Stimulated activated CD8-positive, alpha-beta memory T cell treated with anti-CD3 and anti-CD28 coated beads, Interleukin-7, amount 100 ng/mL, for 48 hours (primary cell): ENCODE results near the gene HTRA1.

Experiments used
- DNase-seq, 2 donors: peaks; one replicate each; pipeline ENCODE4 v3.0.0-alpha.2; 2020; ENCODE audit warnings: low read depth in 1 of 2; ENCODE audit errors: extremely low read depth in 1 of 2

Gene HTRA1

DNA sequence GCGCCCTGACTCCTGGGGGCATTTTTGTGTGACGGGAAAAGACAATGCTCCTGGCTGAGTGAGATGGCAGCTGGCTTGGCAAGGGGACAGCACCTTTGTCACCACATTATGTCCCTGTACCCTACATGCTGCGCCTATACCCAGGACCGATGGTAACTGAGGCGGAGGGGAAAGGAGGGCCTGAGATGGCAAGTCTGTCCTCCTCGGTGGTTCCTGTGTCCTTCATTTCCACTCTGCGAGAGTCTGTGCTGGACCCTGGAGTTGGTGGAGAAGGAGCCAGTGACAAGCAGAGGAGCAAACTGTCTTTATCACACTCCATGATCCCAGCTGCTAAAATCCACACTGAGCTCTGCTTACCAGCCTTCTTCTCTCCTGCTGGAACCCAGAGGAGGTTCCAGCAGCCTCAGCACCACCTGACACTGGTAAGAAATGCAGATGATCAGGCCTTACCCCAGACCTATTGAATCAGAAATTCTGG is 6.7 kb upstream of the HTRA1 start, which contains the start of gene ARMS2:
Gene ARMS2 (plus strand): TSS at position 51 of the 478 bp plus-strand sequence. CDS start 75 bp downstream, at position 126.
- DNase-seq = no peak

GRCh38 chr10:122455376-122456079 is 5.8 kb upstream of the HTRA1 start:
- no peak for DNase-seq

- no peak for DNase-seq
Observed at GRCh38 chr10:122457934-122458333, 3.4 kb upstream of the HTRA1 start.

- no peak for DNase-seq
Observed at GRCh38 chr10:122458693-122459092, 2.7 kb upstream of the HTRA1 start.

GRCh38 chr10:122459561-122460273 is 1.6 kb upstream of the HTRA1 start:
- no peak for DNase-seq

GRCh38 chr10:122460891-122461293 is 461 bp upstream of the HTRA1 start:
- no peak for DNase-seq

- DNase-seq = no peak
Observed at GRCh38 chr10:122461729-122462532, 578 bp downstream of the HTRA1 start.

- DNase-seq = no peak
Observed at GRCh38 chr10:122462533-122463465, 1.4 kb downstream of the HTRA1 start.

- DNase-seq = no peak
Observed at GRCh38 chr10:122463466-122464249, 2.3 kb downstream of the HTRA1 start.

DNA sequence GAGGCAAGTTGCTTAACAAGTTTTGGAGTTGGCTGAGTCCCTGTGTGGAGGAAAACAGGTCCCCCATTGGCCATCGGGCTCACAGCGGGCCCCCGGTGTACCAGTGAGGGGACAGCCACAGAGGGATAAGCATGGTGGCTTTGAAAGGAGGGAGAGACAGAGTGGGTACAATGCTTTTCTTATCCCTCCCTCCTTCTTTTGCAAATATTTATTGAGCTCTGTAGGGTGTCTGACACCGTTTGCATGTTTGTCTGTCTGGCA is 2.8 kb downstream of the HTRA1 start:
- DNase-seq = no peak

GRCh38 chr10:122464586-122464985 is 3.2 kb downstream of the HTRA1 start:
- DNase-seq = no peak

- DNase-seq = no peak
Observed at GRCh38 chr10:122465401-122466040, 4.2 kb downstream of the HTRA1 start.

DNA sequence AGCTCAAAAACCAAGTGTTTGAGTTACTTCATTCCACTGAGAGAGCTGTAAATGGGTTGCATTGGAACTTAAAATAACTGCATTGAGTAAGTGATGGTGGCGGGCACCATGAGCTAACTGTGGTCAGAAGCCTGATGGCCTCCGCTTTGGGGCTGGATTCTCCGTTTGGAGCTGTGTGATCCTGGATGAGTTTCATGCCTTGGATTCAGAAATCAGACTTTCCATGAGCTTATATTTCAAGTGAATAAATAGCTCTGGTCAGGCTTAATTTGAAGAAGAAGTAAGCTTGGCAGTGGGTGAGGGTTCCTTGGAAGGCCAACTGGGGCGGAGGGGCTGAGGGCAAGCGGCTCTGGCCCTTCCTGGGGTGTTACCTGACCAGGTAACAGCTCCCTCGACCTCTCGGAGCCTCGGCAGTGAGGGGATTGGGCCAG is 5.6 kb downstream of the HTRA1 start:
- no peak for DNase-seq

DNA sequence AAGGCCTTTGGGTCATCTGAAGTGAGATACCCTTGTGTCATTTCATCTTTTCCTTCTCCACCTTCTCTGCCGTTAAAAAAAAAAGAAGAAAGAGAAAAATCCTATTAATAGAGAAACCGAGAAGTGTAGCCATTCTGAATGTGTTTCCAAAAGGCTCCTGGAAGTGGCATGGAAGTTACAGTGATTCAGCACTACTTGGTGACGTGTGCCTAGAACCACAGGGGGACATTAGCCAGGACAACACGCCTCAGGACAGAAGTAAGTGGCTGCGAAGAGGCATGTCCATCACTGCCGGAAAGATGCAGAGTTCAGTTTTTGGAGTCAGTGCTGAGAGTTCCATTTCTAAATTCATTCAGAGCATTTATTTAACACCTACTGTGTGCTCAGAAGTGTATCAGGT is 6.3 kb downstream of the HTRA1 start:
- DNase-seq = no peak

GRCh38 chr10:122468307-122468925 is 7.1 kb downstream of the HTRA1 start:
- DNase-seq = no peak

DNA sequence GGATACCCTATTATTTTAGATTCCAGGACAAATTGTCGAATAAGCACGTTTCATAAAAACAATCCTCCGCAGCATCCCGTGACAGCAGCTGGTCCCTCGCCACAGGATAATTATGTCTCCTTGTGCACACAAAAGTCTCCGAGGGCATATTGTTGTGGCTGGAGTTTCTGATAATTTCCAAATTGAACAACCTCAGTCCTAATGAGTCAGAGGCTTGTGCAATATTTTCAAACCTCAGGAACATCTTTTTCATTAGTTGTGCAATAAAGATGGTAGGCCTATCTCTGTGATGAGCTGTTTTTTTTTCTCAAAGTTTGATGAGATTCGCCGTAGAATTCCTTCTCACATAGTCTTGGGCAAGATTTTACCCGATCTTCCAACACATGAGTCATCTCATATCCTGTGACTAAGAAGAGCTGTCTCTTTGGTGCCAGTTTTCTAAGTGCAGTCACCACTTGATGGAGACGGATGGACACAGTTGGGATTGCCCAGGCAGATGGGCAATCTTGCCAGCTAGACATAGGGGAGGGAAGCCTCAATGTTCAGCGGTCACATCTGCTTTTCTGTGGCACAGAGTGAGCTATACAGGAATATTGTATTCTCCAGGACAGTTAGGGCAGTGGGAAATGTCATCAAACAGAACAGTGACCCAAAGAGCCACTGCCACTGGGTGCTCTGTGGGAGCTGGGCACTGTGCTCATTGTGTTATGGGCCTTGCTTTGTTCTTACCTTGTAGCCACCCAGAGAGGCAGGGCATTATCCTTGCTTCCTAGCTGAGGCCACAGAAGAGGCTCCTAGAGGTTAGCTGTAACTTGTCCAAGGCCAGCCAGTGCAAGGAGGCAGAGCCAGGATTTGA is 7.8 kb downstream of the HTRA1 start:
- no peak for DNase-seq

- no peak for DNase-seq
Observed at GRCh38 chr10:122469848-122470247, 8.5 kb downstream of the HTRA1 start.
